Measurements from ENCODE around the gene YPEL1. TPM values are rescaled to one million over a fixed set of nuclear protein-coding genes. Genes with fewer than 3 reads are reported as not detected.

YPEL1 gene
- total RNA-seq, 1 experiment from 2014 or later, result 0.07 TPM

DNA sequence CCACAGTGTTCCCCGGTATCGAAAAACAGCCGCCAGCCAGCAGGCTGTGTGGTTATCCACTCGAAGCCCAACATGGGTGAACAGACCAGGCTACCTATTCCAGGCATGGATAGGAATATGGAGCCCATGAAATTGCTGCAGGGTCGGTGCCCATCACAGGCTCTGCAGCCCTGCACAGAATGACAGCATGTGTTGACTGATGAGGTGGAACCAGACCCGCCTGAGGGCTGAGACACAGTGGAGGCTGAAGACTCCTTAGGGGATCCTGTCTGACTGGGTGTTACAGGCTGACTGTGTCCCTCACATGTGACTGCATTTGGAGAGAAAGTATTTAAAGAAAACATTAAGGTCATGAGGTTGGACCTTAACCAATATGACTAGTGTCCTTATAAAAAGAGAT is 6.2 kb upstream of the YPEL1 start:
- CTCF ChIA-PET, result no interaction called here
- BruUV-seq (replicated peaks), result no TSS peak
- POLR2A ChIA-PET, result no interaction called here
- intact Hi-C loops (cut with micrococcal nuclease), result no loop called here
- H3K27me3 Mint-ChIP-seq (ENCODE audit: insufficient read depth, unreplicated experiment), result peaks cover 32% of the 10 kb centered on the region
- H3K9me3 Mint-ChIP-seq (ENCODE audit: unreplicated experiment), result no peaks in the 10 kb centered on the region
- H3K4me1 Mint-ChIP-seq (ENCODE audit: insufficient read depth, unreplicated experiment), result no peaks in the 10 kb centered on the region
- no peak overlapping the region for H3K4me3 Mint-ChIP-seq (ENCODE audit: unreplicated experiment)
- H3K27ac Mint-ChIP-seq (ENCODE audit: low read depth, unreplicated experiment), result no peak overlapping the region
- no peak for DNase-seq (ENCODE audit: unreplicated experiment)
- TF ChIP-seq, protein P1, sequence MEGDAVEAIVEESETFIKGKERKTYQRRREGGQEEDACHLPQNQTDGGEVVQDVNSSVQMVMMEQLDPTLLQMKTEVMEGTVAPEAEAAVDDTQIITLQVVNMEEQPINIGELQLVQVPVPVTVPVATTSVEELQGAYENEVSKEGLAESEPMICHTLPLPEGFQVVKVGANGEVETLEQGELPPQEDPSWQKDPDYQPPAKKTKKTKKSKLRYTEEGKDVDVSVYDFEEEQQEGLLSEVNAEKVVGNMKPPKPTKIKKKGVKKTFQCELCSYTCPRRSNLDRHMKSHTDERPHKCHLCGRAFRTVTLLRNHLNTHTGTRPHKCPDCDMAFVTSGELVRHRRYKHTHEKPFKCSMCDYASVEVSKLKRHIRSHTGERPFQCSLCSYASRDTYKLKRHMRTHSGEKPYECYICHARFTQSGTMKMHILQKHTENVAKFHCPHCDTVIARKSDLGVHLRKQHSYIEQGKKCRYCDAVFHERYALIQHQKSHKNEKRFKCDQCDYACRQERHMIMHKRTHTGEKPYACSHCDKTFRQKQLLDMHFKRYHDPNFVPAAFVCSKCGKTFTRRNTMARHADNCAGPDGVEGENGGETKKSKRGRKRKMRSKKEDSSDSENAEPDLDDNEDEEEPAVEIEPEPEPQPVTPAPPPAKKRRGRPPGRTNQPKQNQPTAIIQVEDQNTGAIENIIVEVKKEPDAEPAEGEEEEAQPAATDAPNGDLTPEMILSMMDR (IDR thresholded peaks at IDR 0.05; ENCODE audit: unreplicated experiment), result no peak
- H3K36me3 Mint-ChIP-seq (ENCODE audit: insufficient read depth, unreplicated experiment), result no peaks in the 10 kb centered on the region

DNA sequence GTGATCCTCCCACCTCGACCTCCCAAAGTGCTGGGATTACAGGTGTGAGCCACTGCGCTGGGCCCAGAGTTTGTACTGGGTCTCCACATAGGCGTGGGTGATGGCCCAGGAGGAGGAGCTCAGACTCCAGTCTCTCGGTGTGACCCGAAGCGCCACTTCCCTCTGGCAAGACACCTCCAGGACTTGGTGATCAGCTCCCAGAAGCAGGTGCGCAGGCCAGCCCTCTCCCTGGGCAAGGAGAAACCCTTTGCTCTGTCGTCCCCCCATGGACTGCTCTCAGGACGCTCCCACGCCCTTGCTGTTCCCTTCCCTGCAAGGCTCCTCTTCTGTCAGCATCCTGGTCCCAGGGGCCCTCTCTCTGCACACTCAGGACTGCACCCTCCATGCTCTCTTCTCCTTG is 5.5 kb upstream of the YPEL1 start:
- H3K36me3 Mint-ChIP-seq (ENCODE audit: insufficient read depth, unreplicated experiment), result no peaks in the 10 kb centered on the region
- no peak for DNase-seq (ENCODE audit: unreplicated experiment)
- TF ChIP-seq, protein P1 (IDR thresholded peaks at IDR 0.05; ENCODE audit: unreplicated experiment), result no peak
- H3K4me1 Mint-ChIP-seq (ENCODE audit: insufficient read depth, unreplicated experiment), result no peaks in the 10 kb centered on the region
- H3K9me3 Mint-ChIP-seq (ENCODE audit: unreplicated experiment), result no peaks in the 10 kb centered on the region
- no TSS peak for BruUV-seq (replicated peaks)
- intact Hi-C loops (cut with micrococcal nuclease), result no loop called here
- POLR2A ChIA-PET, result no interaction called here
- peaks cover 32% of the 10 kb centered on the region for H3K27me3 Mint-ChIP-seq (ENCODE audit: insufficient read depth, unreplicated experiment)
- H3K27ac Mint-ChIP-seq (ENCODE audit: low read depth, unreplicated experiment), result no peak overlapping the region
- CTCF ChIA-PET, result no interaction called here
- no peak overlapping the region for H3K4me3 Mint-ChIP-seq (ENCODE audit: unreplicated experiment)

DNA sequence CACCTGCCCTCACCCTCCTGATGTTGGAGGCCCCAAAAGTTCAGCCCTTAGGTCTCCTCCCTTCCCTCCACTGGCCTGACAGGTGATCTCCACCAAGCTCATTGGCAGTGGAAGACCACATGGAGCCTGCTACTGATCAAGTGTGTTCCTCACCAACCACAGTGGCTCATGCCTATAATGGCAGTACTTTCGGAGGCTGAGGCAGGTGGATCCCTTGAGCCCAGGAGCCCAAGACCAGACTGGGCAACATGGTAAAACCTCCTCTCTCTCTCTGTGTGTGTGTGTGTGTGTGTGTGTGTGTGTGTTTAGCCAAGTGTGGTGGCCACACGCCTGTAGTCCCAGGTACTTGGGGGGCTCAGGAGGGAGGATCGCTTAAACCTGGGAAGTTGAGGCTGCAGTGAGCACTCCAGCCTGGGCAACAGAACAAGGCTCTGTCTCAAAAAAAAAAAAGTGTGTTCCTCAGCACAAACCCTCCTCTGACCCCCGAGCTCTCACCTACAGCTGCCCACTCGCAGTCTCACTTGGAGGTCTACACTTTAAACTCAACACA is 4.3 kb upstream of the YPEL1 start:
- ChIA-PET POLR2A (no interaction called here), CTCF (no interaction called here)

DNA sequence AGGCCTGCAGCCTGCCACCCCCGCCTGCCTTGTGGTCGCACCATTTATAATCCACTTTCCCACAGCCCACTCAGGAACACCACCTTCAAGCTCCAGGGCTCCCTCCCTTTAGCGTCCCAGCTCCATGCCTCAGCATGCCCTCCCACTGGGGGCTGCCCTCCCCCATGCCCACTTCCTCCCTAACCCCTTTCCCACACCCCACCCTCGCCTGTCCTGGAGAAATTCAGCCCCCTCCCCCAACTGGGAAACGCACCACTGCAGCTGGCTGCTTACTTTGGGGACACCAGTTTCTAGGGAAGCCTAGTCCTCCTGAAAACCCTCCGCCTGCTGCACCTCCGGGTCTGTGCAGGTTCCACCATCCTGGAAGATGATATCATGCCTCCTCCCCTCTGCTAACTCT is 3.4 kb upstream of the YPEL1 start:
- no peaks in the 10 kb centered on the region for H3K9me3 Mint-ChIP-seq (ENCODE audit: unreplicated experiment)
- ChIA-PET POLR2A (no interaction called here), CTCF (no interaction called here)
- H3K27me3 Mint-ChIP-seq (ENCODE audit: insufficient read depth, unreplicated experiment), result peaks cover 32% of the 10 kb centered on the region
- DNase-seq (ENCODE audit: unreplicated experiment), result no peak
- no TSS peak for BruUV-seq (replicated peaks)
- no peak overlapping the region for H3K27ac Mint-ChIP-seq (ENCODE audit: low read depth, unreplicated experiment)
- peaks cover 7% of the 10 kb centered on the region for H3K4me1 Mint-ChIP-seq (ENCODE audit: insufficient read depth, unreplicated experiment)
- intact Hi-C loops (cut with micrococcal nuclease), result no loop called here
- no peaks in the 10 kb centered on the region for H3K36me3 Mint-ChIP-seq (ENCODE audit: insufficient read depth, unreplicated experiment)
- H3K4me3 Mint-ChIP-seq (ENCODE audit: unreplicated experiment), result no peak overlapping the region
- TF ChIP-seq, protein P1 (IDR thresholded peaks at IDR 0.05; ENCODE audit: unreplicated experiment), result no peak

More for the DNA sequence above, 4.3 kb upstream of the YPEL1 start:
- Mint-ChIP-seq H3K4me3 (ENCODE audit: unreplicated experiment) (no peak overlapping the region), H3K4me1 (ENCODE audit: insufficient read depth, unreplicated experiment) (peaks cover 2% of the 10 kb centered on the region), H3K27me3 (ENCODE audit: insufficient read depth, unreplicated experiment) (peaks cover 32% of the 10 kb centered on the region), H3K36me3 (ENCODE audit: insufficient read depth, unreplicated experiment) (no peaks in the 10 kb centered on the region), H3K27ac (ENCODE audit: low read depth, unreplicated experiment) (no peak overlapping the region), H3K9me3 (ENCODE audit: unreplicated experiment) (no peaks in the 10 kb centered on the region)
- DNase-seq (ENCODE audit: unreplicated experiment), result no peak
- TF ChIP-seq, protein P1 (IDR thresholded peaks at IDR 0.05; ENCODE audit: unreplicated experiment), result no peak
- intact Hi-C loops (cut with micrococcal nuclease), result no loop called here
- BruUV-seq (replicated peaks), result no TSS peak

Measured in MCF 10A (cell line).